Body of pancreas (tissue), 4 donors: ENCODE measurements around the gene HOXB2.

ENCODE experiments used
- POLR2A ChIP-seq, 3 donors: fragments of 450-650 bp; IDR thresholded peaks; one replicate each; pipeline ENCODE4 v1.6.1; 2016; ENCODE audit warnings: antibody characterized with exemption in 3 of 3, mild to moderate bottlenecking in 2 of 3
- TF ChIP-seq, protein P1 (sequence below), 7 experiments: fragments of 450-650 bp in 4 of 7; fragments of 200-600 bp in 3 of 7; sonication (generic) in 3 of 7; IDR thresholded peaks; one replicate each; pipeline ENCODE4 v1.5.1; 2016 to 2019; ENCODE audit warnings: antibody characterized with exemption in 7 of 7

DNA sequence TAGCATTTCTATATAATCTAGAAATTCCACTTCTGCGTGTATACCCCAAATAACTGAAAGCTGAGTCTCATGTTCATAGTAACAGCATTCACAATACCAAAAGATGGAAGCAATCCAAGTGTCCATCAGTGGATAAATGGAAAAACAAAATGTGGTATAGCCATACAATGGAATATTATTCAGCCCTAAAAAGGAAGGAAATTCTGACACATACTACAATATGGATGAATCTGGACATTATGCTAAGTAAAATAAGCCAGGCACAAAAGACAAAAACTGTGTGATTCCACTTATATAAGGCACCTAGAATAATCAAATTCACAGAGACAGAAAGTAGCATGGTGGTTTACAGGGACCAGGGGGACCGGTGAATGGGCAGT lies 34.5 kb downstream of the HOXB2 start:
- TF ChIP-seq POLR2A (IDR thresholded peaks at IDR 0.05): no peak
- TF ChIP-seq, protein P1, sequence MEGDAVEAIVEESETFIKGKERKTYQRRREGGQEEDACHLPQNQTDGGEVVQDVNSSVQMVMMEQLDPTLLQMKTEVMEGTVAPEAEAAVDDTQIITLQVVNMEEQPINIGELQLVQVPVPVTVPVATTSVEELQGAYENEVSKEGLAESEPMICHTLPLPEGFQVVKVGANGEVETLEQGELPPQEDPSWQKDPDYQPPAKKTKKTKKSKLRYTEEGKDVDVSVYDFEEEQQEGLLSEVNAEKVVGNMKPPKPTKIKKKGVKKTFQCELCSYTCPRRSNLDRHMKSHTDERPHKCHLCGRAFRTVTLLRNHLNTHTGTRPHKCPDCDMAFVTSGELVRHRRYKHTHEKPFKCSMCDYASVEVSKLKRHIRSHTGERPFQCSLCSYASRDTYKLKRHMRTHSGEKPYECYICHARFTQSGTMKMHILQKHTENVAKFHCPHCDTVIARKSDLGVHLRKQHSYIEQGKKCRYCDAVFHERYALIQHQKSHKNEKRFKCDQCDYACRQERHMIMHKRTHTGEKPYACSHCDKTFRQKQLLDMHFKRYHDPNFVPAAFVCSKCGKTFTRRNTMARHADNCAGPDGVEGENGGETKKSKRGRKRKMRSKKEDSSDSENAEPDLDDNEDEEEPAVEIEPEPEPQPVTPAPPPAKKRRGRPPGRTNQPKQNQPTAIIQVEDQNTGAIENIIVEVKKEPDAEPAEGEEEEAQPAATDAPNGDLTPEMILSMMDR (IDR thresholded peaks at IDR 0.05): no peak
